Activated CD4-positive, alpha-beta T cell treated with anti-CD3 and anti-CD28 coated beads, Interleukin-2, amount 10 ng/mL, durations not matched to agents 7 days and 5 days (primary cell): Measurements from ENCODE around the gene CFH. TPM values are rescaled to one million over a fixed set of nuclear protein-coding genes. Genes with fewer than 3 reads are reported as not detected.
"Not testable (repeated sequence)": the region's sequence is repeated elsewhere in the genome, so short reads cannot be mapped to it uniquely, and the experiment has no call there.

ENCODE experiments used
- CTCF ChIA-PET: fragments of 350-600 bp; sonication (Branson Sonifier 250); formaldehyde crosslinking; loops from one replicate; lab custom pipeline; 2021; ENCODE audit warnings: antibody characterized with exemption; lab: Charles Lee
- POLR2A ChIA-PET: fragments of 350-600 bp; sonication (Branson Sonifier 250); formaldehyde crosslinking; loops from one replicate; lab custom pipeline; 2021; ENCODE audit warnings: antibody characterized with exemption; lab: Charles Lee
- DNase-seq: peaks from one replicate; pipeline ENCODE4 v3.0.0-alpha.2; 2020
- H3K27ac Mint-ChIP-seq: one replicate; pipeline ENCODE4 v1.8.0; 2021; ENCODE audit warnings: mild to moderate bottlenecking, moderate library complexity, mixed read lengths
- H3K27me3 Mint-ChIP-seq: one replicate; pipeline ENCODE4 v1.8.0; 2021; ENCODE audit warnings: mixed read lengths
- H3K36me3 Mint-ChIP-seq: one replicate; pipeline ENCODE4 v1.8.0; 2021; ENCODE audit warnings: low read depth, mixed read lengths
- H3K4me1 Mint-ChIP-seq: one replicate; pipeline ENCODE4 v1.8.0; 2021; ENCODE audit warnings: mixed read lengths
- H3K4me3 Mint-ChIP-seq: one replicate; pipeline ENCODE4 v1.8.0; 2021; ENCODE audit warnings: mild to moderate bottlenecking, moderate library complexity, mixed read lengths
- H3K9me3 Mint-ChIP-seq: one replicate; pipeline ENCODE4 v1.8.0; 2021; ENCODE audit warnings: mixed read lengths
- total RNA-seq, 2 experiments: library from RNA; stranded (reverse); gene quantifications; one replicate each; pipeline ENCODE4 v1.2.3, GENCODE V29; 2021

Gene CFH
- total RNA-seq, 2 experiments from 2014 or later = 5.3 to 6.2 TPM

DNA sequence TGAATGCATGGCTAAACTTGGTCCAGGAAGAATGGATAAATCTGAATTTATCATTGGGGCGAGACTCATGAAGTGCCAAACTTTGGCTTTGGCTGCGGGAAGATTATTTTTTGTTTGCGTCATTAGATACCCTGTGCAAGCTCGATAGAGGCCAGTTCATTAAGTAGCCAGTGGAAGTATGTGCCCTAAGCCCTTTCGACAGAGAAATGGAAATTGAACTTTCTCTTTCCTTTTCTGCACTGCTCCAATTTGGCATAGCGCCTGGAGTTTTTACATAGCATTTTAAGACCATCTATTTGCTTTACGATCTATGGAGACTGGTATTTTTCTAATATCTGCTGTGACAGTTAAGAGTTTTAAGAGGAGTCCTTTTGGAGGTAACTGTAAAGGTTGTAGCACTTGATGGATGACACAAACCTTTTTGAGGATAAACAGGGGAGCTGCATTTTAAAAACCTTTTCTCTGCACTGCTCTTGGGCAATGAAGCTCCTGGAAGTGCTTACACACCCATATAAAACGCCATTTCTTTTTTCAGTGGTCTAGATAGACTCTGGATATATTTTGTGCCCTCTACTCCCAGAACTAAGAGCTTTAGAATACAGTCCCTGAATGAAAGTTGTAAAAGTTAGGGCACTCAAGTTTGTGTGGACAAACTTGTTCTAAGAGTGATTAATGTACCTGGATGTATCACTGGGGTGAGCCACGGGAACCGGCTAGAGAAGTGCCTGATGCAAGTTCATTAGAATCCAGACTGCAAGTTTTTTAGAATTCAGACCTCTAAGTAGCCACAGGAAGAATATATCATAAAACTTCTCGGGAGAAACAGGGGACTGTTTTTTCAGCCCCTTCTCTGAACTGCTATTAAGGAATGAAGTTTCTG is 81.5 kb downstream of the CFH start:
- H3K27ac Mint-ChIP-seq = no peak overlapping the region
- POLR2A ChIA-PET = no interaction called here
- no peak overlapping the region for H3K4me3 Mint-ChIP-seq
- H3K4me1 Mint-ChIP-seq = no peaks in the 10 kb centered on the region
- no peaks in the 10 kb centered on the region for H3K36me3 Mint-ChIP-seq
- H3K27me3 Mint-ChIP-seq = no peaks in the 10 kb centered on the region
- DNase-seq = no peak
- CTCF ChIA-PET = no interaction called here
- peaks cover 6% of the 10 kb centered on the region for H3K9me3 Mint-ChIP-seq

- Mint-ChIP-seq H3K36me3 (no peaks in the 10 kb centered on the region), H3K4me1 (no peaks in the 10 kb centered on the region), H3K4me3 (no peak overlapping the region), H3K27me3 (no peaks in the 10 kb centered on the region), H3K27ac (no peak overlapping the region), H3K9me3 (peaks cover 10% of the 10 kb centered on the region)
- DNase-seq = no peak
- CTCF ChIA-PET = no interaction called here
- POLR2A ChIA-PET = no interaction called here
Measured at GRCh38 chr1:196734006-196734405, 82.2 kb downstream of the CFH start.

GRCh38 chr1:196734460-196734859 is 82.6 kb downstream of the CFH start:
- no peaks in the 10 kb centered on the region for H3K36me3 Mint-ChIP-seq
- DNase-seq = no peak
- CTCF ChIA-PET = no interaction called here
- POLR2A ChIA-PET = no interaction called here
- no peak overlapping the region for H3K4me3 Mint-ChIP-seq
- no peaks in the 10 kb centered on the region for H3K4me1 Mint-ChIP-seq
- no peak overlapping the region for H3K27ac Mint-ChIP-seq
- H3K9me3 Mint-ChIP-seq = peaks cover 14% of the 10 kb centered on the region
- H3K27me3 Mint-ChIP-seq = no peaks in the 10 kb centered on the region

DNA sequence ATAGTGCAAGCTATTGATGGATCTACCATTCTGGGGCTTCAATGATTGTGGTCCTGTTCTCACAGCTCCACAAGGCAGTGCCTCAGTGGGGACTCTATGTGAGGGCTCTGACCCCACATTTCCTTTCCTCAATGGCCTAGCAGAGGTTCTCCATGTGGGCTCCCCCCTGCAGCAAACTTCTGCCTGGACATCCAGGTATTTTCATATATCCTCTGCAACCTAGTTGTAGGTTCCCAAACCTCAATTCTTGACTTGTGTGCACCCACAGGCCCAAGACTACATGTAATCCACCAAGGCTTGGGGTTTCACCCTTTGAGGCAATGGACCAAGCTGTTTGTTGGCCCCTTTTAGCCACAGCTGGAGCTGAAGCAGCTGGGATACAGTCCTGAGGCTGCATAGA is 86.9 kb downstream of the CFH start:
- no peak for DNase-seq
- H3K4me3 Mint-ChIP-seq = no peak overlapping the region
- H3K27me3 Mint-ChIP-seq = no peaks in the 10 kb centered on the region
- H3K36me3 Mint-ChIP-seq = no peaks in the 10 kb centered on the region
- peaks cover 20% of the 10 kb centered on the region for H3K9me3 Mint-ChIP-seq
- no peaks in the 10 kb centered on the region for H3K4me1 Mint-ChIP-seq
- no peak overlapping the region for H3K27ac Mint-ChIP-seq
- ChIA-PET CTCF (no interaction called here), POLR2A (no interaction called here)

GRCh38 chr1:196743244-196743643 is 91.4 kb downstream of the CFH start:
- DNase-seq, CTCF ChIA-PET, H3K4me3 Mint-ChIP-seq, H3K4me1 Mint-ChIP-seq, POLR2A ChIA-PET, H3K27me3 Mint-ChIP-seq, H3K36me3 Mint-ChIP-seq, H3K27ac Mint-ChIP-seq: not testable (repeated sequence)
- H3K9me3 Mint-ChIP-seq = peaks cover 16% of the 10 kb centered on the region

DNA sequence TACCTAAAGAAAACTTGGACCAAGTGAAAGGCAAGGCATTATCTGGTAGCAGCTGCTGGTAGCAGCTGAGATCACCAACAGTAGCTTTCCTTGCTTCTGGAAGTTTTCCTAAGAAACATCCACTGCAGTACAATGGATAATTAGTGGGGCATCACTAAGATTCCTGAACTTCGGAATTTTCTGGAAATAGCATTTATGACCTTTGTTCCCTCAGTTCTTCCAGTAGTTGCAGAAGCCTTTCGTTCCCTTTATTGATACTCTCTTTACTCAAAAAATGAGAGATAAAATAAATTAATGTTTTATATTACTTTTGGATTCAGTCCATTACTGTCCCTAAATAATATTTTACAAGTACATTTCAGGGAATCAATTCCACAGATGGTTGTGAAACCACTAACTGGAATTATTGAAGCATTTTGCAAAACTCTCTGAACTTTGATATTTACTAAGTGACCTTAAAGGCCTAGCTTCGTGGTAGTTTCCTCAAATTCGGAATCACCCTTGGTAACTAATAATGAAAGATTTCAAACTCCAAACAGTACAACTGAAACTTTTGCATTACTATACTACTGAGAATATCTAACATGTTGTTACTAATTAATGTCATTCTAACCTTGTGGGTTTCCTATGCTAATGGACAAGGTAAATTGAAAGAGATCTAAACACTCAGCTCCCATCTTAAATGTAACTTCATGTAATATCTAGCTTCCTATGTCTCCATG is 113.3 kb downstream of the CFH start:
- DNase-seq, H3K4me3 Mint-ChIP-seq, H3K36me3 Mint-ChIP-seq, POLR2A ChIA-PET, CTCF ChIA-PET, H3K9me3 Mint-ChIP-seq, H3K27me3 Mint-ChIP-seq, H3K4me1 Mint-ChIP-seq, H3K27ac Mint-ChIP-seq: not testable (repeated sequence)

- H3K9me3 Mint-ChIP-seq, POLR2A ChIA-PET, H3K27me3 Mint-ChIP-seq, DNase-seq, H3K4me1 Mint-ChIP-seq, H3K27ac Mint-ChIP-seq, CTCF ChIA-PET, H3K4me3 Mint-ChIP-seq, H3K36me3 Mint-ChIP-seq: not testable (repeated sequence)
Measured at GRCh38 chr1:196769823-196770222, 118.0 kb downstream of the CFH start.

DNA sequence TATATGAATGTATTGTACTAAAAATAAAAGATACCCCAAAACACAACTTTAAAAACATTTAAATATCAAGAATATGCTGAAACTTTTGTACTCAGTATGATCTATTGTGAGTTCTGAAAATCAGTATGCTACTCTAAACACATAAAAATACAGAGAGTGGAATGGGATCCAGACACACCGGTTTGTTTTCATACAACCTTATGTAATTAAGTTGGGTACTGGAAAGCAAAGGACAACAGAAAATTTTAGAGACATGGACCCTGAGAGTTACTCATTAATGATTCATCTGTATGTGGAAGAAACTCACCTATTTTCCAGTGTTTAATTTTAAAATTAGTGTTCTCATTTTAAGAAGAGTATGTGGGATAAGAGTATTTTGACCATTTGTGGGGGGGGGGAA is 121.9 kb downstream of the CFH start:
- POLR2A ChIA-PET = no interaction called here
- H3K4me1 Mint-ChIP-seq = no peaks in the 10 kb centered on the region

DNA sequence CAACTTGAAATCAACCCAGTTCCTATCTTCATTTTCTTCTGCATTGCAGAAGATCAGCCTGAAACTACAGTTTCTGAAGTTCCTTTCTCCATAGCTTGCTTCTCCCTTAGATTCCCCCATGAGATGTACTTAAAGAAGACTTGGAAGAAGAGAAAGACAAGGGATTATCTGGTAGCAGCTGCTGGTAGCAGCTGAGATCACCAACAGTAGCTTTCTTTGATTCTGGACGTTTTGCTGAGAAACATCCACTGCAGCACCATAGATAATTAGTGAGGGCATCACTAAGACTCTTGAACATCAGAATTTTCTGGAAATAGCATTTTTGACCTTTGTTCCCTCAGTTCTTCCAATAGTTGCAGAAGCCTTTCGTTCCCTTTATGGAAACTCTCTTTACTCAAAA is 122.3 kb downstream of the CFH start:
- H3K27ac Mint-ChIP-seq = no peak overlapping the region
- H3K4me1 Mint-ChIP-seq = no peaks in the 10 kb centered on the region
- H3K27me3 Mint-ChIP-seq = no peaks in the 10 kb centered on the region
- no peak for DNase-seq
- no peaks in the 10 kb centered on the region for H3K36me3 Mint-ChIP-seq
- no peak overlapping the region for H3K4me3 Mint-ChIP-seq
- ChIA-PET POLR2A (no interaction called here), CTCF (no interaction called here)
- no peaks in the 10 kb centered on the region for H3K9me3 Mint-ChIP-seq

More for the DNA sequence above, 121.9 kb downstream of the CFH start:
- DNase-seq = no peak
- H3K9me3 Mint-ChIP-seq = no peaks in the 10 kb centered on the region
- H3K36me3 Mint-ChIP-seq = no peaks in the 10 kb centered on the region
- H3K27me3 Mint-ChIP-seq = no peaks in the 10 kb centered on the region
- H3K27ac Mint-ChIP-seq = no peak overlapping the region
- H3K4me3 Mint-ChIP-seq = no peak overlapping the region
- CTCF ChIA-PET = no interaction called here

DNA sequence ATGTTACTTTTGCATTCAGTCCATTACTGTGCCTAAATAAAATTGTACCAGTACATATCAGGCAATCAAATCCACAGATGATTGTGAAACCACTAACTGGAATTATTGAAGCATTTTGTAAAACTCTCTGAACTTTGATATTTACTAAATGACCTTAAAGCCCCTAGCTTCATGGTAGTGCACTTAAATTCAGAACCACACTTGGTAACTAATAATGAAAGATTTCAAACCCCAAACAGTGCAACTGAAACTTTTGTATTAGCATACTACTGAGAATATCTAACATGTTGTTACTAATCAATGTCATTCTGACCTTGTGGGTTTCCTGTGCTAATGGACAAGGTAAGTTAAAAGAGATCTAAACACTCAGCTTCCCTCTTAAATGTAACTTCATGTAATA is 122.8 kb downstream of the CFH start, which contains the start of gene CFHR3:
TSS of gene CFHR3 (plus strand) at position 238 of the 400 bp plus-strand sequence. CDS start at position 285, 47 bp downstream.
- Mint-ChIP-seq H3K27ac (no peak within 1 kb of the TSS), H3K4me1 (no peaks in the 10 kb centered on the region), H3K36me3 (no peaks in the 10 kb centered on the region), H3K4me3 (no peak within 1 kb of the TSS), H3K9me3 (no peaks in the 10 kb centered on the region), H3K27me3 (no peaks in the 10 kb centered on the region)
- ChIA-PET POLR2A (no interaction called here), CTCF (no interaction called here)
- no peak for DNase-seq

GRCh38 chr1:196777603-196778002 is 125.8 kb downstream of the CFH start:
- H3K27me3 Mint-ChIP-seq = no peaks in the 10 kb centered on the region
- no peak for DNase-seq
- H3K4me3 Mint-ChIP-seq = no peak overlapping the region
- no peaks in the 10 kb centered on the region for H3K9me3 Mint-ChIP-seq
- POLR2A ChIA-PET = no interaction called here
- H3K36me3 Mint-ChIP-seq = no peaks in the 10 kb centered on the region
- CTCF ChIA-PET = no interaction called here
- H3K27ac Mint-ChIP-seq = no peak overlapping the region
- no peaks in the 10 kb centered on the region for H3K4me1 Mint-ChIP-seq

DNA sequence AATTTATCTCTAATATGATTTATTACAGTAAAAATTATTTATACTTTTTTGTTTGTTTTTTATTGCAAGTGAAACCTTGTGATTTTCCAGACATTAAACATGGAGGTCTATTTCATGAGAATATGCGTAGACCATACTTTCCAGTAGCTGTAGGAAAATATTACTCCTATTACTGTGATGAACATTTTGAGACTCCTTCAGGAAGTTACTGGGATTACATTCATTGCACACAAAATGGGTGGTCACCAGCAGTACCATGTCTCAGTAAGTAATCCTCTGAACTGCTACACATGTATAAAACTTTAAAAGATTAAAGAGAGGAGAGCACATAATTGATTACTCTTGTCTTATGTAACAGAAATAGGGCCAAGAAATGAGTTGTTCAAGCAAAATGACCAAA is 127.2 kb downstream of the CFH start:
- H3K27me3 Mint-ChIP-seq = no peaks in the 10 kb centered on the region
- H3K4me1 Mint-ChIP-seq = no peaks in the 10 kb centered on the region
- H3K36me3 Mint-ChIP-seq = no peaks in the 10 kb centered on the region
- no peaks in the 10 kb centered on the region for H3K9me3 Mint-ChIP-seq
- ChIA-PET POLR2A (no interaction called here), CTCF (no interaction called here)
- no peak overlapping the region for H3K4me3 Mint-ChIP-seq
- H3K27ac Mint-ChIP-seq = no peak overlapping the region
- DNase-seq = no peak

- H3K4me3 Mint-ChIP-seq, H3K27ac Mint-ChIP-seq, H3K4me1 Mint-ChIP-seq, CTCF ChIA-PET, H3K27me3 Mint-ChIP-seq, H3K9me3 Mint-ChIP-seq, DNase-seq, POLR2A ChIA-PET, H3K36me3 Mint-ChIP-seq: not testable (repeated sequence)
Measured at GRCh38 chr1:196791252-196791651, 139.4 kb downstream of the CFH start.
